Dermis blood vessel endothelial cell (primary cell): ENCODE measurements around the gene PDE6A. TPM values are rescaled to one million over a fixed set of nuclear protein-coding genes. Genes with fewer than 3 reads are reported as not detected.
"Not testable (repeated sequence)": the region's sequence is repeated elsewhere in the genome, so short reads cannot be mapped to it uniquely, and the experiment has no call there.

Source experiments
- DNase-seq: peaks from one replicate; pipeline ENCODE4 v3.0.0; 2010
- total RNA-seq: library from RNA; depleted of rRNA; stranded (reverse); fragments of >200 nt; gene quantifications from 2 replicates; pipeline ENCODE4 v1.2.3, GENCODE V29; 2014

PDE6A gene
- total RNA-seq, 1 donor from 2014 or later, result not detected

DNA sequence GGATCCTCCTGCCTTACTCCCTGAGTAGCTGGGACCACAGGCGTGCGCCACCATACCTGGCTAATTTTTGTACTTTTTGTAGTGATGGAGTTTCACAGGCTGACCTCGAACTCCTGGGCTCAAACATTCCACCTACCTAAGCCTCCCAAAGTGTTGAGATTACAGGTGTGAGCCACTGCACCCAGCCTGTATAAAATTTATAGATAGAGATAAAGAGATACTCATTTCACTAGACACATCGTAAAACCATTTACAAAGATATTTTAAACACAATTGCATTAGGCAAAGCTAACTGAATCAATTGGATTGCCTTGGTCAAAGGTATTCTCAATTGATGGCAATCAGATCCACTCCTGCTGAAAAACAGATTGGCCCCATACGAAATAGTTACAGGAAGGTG is 52.0 kb downstream of the PDE6A start:
- no peak for DNase-seq

DNA sequence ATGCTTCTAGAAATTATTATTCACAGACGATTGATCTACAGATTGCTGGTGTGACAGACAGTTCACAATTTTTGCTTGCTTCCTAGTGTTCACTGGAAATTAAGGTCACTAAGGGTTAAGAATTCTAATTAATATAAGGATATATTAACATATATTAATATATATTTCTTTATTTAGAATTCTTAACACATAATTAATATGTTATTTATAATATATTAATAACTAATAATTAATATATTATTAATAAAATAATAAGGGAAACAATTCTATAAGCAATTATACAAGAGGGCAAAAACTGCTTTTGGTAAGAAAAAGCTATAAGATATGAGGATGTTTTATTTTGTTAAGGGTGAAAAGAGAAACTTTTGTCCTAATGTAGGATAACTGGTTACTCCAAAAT is 56.3 kb downstream of the PDE6A start:
- no peak for DNase-seq

DNA sequence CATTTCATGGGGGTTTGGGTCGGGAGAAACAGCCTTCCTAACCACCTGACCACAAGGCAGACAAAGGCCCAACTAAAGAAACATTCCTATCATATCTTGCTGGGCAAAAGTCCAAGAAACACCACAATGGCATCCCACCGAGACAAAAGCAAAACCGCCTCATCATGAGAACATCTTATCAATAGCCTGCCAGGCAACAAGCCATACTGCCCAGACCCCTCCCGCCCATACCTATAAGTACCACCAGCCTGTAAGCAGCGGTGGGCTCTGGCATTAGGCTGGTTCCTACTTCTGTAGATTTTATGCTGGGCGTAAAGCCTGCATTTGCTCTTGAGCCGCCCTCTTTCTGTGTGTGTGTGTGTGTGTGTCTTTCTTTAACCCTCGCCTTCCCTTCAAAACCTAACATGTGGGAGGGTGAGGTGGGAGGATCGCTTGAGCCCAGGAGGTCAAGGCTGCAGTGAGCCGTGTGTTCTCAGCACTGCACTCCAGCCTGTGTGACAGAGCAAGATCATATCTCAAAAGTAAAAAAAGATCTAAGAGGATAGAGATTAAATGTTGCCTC is 56.9 kb downstream of the PDE6A start:
- DNase-seq, result peak; percentile 79

DNA sequence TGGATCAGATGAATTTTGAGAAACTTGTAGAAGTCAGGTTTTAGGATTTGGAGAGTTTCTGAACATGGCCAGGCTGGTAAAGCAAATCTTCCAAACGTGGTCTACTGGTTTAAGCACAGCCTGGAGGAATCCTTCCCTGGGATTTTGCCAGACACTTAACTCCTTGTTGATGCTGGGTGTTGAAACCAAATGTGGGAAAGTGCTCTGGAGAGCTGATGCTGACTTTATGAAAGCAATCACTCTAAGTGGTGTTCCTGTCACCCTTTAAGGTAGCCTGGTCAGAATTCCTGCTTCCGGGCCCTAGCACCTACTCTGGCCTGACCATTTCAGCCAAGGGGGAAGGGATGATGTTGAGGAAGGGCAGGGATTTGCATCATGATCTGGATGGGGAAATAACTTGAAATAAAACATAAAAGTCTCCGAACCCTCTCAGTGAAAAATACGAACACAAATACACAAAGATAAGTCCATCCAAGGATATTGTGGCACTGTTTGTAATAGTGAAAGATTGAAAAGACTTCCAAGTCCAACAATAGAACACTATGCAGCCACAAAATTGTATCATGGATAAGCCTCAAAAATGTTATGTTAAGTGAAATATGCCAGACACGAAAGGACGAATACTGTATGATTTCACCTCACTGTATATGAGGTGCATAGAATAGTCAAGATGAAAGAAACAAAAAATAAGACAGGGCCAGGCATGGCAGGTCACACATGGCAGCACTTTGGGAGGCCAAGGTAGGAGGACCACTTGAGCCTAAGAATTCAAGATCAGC is 57.7 kb downstream of the PDE6A start:
- DNase-seq, result no peak

DNA sequence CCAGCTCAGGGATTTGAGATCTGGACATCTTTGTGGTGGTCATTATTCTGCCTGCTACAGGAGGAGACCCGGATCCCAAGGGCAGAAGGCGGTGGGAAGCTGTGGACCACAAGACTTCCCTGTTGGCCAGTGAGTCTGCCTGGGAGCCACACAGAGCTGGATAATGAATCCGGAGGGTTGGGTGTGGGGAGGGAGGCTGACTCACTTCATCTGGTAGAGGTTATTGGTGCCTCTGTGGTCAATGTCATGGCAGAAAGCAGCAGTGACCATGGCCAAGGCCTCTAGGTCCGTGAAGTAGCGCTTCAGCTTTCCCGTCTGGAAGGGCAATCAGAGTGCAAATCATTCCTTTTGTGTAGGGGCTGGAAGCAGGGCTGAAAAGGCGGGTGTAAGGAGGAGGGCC is 58.5 kb downstream of the PDE6A start:
- no peak for DNase-seq

DNA sequence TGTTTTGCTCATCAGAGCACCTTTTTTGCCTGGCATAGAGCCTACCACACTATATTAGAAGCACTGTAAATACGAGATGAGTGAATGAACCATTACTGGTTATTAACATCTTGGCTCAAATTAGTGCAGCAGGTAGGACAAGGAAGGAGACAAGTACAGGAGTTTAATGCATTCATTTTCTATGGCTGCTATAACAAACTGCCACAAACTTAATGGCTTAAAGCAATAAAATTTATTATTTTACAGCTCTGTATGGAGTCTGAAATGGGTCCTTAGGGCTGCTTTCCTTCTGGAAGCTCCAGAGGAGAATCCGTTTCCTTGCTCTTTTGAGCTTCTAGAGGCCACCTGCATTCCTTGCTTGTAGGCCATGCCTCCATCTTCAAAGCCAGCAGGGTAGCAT is 59.1 kb downstream of the PDE6A start:
- no peak for DNase-seq

DNA sequence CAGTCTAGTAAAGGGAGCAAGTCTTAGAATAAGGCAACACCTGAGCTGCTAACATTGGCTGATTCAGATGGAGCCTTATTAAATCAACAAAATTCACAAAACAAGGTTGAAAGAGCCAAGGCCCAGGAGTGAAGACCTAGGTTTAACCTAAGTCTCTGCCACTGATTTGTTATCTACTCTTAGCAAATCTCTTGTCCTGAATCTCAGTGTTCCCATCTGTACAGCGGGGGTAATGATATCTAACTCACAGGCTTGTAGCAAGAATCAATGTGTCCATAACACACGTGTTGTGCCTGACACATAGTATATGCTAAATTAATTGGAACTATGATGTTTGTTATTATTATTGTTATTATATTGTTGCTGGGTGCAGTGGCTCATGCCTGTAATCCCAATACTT is 61.0 kb downstream of the PDE6A start:
- no peak for DNase-seq

DNA sequence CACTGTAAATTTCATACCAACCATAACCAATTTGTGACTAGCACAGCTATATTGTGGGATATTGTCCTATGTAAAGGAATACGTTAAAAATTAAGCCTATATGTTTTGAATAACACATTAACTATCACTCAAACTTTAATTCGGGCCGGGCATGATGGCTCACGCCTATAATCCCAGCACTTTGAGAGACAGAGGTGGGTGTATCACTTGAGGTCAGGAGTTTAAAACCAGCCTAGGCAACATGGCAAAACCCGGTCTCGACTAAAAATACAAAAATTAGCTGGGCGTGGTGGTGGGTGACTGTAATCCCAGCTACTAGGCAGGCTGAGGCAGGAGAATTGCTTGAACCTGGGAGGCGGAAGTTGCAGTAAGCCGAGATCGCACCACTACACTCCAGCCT is 62.0 kb downstream of the PDE6A start:
- not testable (repeated sequence) for DNase-seq

DNA sequence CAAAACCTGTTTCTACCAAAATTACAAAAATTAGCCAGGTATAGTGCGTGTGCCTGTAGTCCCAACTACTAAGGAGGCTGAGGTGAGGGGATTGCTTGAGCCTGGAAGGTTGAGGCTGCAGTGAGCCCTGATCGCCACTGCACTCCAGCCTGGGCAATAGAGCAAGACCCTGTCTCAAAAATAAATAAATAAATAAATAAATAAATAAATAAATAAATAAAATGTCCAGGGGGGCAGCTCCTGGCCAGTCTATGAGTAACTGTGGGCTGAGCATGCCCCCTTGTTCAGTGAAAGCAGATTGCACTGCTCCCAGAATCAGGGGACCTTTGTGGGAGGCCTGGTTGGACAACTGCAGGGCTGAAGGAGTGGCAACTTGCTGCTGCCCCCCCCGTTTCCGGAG is 62.7 kb downstream of the PDE6A start:
- no peak for DNase-seq

DNA sequence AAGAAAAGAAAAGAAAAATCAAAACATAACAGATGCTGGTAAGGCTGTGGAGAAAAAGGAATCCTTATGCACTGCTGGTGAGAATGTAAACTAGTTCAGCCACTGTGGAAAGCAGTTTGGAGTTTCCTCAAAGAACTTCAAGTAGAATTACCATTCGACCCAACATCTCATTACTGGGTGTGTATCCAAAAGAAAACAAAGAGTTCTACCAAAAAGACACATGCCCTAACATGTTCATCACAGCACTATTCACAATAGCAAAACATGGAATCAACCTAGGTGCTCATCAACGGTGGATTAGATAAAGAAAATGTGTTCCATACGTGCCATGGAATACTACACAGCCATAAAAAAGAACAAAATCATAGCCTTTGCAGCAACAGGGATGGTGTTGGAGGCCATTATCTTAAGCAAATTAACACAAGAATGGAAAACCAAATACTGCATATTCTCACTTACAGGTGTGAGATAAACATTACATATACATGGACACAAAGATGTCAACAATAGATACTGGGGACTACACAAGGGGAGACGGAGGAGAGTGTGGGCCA is 63.4 kb downstream of the PDE6A start:
- DNase-seq, result no peak

DNA sequence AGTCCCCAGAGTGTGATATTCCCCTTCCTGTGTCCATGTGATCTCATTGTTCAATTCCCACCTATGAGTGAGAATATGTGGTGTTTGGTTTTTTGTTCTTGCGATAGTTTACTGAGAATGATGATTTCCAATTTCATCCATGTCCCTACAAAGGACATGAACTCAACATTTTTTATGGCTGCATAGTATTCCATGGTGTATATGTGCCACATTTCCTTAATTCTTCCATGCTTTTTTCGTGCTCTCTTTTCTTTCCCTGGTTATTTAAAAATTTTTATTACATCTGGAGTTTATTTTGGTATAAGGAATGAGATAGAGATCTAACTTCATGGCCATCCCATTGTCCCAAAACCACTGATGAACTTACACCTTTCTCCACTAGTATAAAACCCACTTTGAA is 65.0 kb downstream of the PDE6A start:
- DNase-seq, result not testable (repeated sequence)

DNA sequence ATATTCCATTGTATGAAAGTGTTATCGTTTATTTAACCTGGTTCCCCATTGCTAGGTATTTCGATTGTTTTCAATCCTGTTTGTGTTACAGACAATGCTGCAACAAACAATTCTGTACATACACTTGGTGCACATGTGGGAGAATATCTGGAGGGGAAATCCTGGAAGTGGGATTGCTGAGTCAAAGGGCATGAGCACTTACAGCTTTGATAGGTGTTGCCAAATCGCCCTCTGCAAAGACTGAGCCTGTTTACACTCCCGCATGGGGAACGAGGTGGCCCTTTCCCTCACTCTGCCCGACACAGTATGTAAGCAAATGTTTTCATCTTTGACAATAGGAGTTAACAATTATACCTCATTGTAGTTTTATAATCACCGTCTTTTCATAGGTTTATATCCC is 66.2 kb downstream of the PDE6A start:
- DNase-seq, result peak; percentile 88

DNA sequence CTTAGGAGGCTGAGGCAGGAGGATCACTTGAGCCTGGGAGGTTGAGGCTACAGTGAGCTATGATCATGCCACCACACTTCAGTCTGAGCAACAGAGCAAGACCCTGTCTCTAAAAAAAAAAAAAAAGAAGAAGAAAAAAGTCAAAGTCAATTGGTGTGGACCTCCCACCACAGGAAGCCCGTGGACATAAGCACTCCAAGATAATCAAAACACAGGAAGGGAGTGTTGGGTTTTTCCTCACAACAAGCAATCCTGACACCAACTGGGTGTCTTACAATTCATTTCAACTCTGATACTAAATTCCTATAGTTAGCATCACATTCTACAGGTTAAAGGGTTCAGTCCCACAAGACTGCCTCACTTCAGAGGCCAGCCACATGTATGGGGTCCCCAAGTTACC is 70.7 kb downstream of the PDE6A start:
- peak; percentile 53 for DNase-seq

DNA sequence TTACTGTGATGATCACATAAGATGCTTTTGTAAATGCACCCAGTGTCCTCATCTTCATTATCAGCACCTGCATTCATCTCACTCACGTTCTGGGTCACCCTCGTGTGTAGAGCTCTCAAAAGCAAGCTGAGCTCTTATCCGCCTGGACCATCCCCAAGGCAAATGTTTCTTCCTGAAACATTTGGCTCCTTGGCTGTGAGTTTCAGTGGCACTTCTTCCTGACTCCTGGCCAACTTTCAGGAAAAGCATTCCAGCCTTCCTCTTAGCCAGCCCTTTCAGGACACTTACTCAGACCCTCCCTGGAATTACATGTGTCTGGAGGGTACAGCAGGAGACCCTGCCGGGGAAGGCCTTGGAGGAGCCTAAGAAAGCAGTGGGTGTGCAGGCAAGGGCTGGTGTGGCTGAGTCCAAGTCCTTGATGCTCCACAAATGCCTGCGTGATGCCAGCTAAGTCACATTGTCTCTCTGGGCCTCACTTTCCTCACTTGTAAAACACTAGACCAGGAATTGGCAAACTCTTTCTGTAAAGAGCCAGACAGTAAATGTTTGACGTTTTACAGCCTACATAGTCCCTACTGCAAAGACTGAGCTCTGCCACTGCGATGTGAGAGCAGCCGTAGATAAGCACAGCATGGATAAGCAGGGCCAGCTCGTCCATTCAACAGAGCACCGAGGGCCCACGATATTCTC is 72.1 kb downstream of the PDE6A start:
- no peak for DNase-seq

DNA sequence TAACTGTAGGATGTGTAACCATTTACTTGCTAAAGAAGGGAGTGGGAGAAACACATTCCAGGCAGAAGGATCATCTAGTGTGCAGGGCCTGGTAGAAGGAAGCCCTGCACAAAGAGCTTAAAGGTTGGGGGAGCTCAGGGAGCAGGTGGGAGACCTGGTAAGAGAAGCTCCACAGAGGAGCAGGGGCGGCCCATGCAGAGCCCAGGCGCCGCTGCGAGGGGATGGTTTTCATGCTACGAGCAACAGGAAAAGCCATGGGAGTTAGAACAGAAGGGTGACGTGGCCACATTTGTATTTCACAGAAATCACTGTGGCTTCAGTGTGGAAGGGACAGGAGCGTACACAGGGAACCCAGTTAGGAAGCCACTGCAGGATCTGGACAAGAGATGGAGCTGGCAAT is 73.1 kb downstream of the PDE6A start:
- no peak for DNase-seq

DNA sequence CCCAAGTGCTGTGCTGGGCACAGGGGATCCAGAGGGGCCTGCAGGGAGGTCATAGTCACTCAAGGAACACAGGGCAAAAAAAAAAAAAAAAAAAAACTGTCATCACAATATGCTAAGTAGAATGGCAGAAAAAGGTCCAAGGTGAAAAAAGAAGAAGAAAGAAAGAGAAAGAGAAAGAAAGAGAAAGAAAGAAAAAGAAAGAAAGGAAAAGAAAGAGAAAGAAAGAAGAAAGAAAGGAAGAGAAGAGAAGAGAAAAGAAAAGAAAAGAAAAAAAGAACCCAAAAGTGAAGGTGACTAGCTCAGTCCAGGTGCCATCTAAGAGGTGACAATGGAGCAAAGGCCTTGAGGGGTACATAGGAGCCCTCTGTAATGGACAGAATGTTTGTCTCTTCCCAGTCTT is 73.9 kb downstream of the PDE6A start:
- DNase-seq, result no peak

DNA sequence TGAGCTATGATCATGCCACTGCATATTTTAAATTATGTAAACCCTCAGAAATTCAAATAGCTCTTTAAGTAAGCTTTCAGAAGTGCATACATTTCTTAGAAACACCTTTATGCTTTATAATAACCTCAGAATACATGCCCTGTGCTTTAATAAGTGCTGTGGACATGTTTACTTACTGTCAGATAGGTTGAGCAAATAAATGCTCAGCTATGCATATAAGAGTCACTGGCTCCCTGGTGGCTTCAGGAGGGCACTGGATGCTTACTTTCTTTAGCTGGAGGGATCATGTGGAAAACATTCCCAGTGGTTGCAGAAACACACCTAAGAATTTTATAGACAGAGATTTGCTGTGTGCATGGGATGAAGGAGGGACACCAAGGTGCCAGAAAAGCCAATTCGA is 74.4 kb downstream of the PDE6A start:
- no peak for DNase-seq

DNA sequence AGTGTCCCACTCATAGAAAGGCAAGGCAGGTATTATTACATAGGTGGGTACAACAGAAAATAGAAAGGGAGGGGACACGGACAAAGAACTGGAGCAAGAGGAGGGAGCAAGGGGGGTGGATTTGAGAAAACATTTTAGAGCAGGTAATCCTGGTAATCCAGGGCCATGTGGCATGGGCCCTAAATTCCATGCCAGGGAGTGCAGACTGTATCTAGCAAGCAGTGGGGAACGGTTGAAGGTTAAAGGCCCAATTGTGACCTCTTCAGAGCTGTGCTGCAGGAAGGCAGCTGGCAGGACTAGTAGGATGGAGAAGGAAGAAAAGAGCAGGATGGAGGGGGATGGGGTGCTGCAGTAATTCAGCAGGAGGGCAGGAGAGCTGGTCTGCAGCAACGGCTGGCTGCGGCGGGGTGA is 75.2 kb downstream of the PDE6A start:
- no peak for DNase-seq

DNA sequence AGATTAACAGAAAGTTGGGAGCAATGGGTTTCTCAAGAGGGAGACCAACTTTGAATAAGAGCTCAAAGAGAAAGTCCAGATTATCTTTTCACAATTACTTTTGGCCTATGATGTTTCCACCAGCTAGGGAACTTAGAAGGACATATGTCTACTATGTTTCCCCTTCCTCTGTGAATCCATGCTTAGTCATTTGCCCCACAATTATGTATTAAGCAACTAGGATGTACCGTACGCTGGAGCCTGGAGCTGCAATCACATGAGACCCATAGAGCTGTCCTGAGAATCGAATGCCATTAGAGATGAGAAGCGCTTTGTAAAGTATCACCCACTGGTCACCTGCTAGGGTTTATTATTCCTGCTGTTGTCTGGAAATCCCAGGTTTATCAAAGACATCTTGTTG is 78.8 kb downstream of the PDE6A start:
- DNase-seq, result no peak

DNA sequence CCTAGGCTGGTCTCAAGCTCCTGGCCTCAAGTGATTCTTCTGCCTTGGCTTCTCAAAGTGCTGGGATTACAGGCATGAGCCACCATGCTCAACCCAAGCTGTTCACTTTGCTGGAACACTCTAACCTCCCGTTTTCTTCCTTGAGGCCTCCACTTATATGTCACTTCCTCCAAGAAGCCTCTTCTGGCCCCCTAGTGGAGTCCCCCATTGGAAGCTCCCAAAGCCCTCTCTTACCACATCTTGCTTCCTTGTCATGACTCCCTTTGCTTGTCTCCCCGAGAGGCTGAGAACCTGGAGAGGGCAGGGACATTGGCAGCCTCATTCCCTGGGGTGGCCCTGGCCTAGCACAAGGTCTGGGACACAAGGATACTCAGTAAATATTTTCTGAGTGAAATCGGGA is 80.8 kb downstream of the PDE6A start:
- DNase-seq, result no peak

DNA sequence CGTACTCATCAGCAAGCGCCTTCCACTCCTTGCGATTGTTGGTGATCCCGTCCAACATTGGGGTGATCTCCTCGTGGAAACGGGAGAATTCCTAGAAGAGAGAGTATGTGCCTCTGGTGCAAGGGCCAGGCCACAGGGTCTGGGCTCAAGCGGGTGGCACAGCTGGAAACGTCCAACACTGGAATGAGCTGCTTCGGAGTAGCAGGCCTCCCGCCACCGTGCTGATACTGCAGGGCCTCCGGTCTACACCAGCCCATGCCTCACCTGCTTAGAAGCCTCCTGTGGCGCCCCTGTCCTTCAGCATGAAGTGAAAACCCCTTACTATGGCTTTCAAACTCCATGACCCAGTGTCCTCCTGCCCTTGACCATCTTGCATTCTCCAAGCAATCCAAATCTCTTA is 81.4 kb downstream of the PDE6A start:
- no peak for DNase-seq

DNA sequence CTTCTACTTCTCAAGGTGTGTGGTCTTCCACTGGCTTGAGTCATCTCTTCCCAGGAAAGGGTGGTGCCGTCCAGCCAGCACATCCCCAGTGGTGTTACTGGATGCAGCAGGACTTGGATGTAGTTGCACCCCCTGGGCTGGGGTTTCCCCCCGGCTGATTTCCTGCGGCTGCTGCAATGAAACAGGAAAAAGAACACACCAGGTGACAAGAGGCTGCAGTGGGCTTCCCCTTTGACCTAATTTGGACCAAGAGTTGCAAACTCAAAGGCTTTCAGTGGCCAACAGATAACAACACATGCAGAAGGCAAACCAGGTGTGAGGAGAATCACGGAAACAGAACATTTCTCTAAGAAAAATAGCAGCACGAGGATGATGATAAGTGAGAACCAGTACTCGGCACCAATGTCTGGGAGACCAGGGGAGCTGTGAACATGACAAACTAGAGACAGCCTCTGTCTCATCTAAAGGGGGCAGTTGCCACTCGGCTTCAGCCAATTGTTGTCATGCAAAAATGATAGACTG is 83.7 kb downstream of the PDE6A start:
- peak; percentile 41 for DNase-seq

DNA sequence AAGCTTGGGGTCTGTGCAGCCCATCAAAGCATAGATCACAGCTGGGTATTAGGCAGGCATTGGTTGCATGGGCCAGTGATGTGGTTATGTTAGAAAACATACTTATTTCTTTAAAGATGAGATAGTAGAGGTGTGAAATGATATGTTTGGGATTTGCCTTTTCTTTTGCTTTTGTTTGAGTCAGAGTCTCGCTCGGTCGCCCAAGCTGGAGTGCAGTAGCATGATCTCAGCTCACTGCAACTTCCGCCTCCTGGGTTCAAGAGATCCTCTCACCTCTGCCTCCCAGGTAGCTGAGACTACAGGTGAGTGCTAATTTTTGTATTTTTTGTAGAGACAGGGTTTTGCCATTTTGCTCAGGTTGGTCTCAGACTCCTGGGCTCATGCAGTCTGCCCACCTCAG is 84.8 kb downstream of the PDE6A start:
- DNase-seq, result no peak

DNA sequence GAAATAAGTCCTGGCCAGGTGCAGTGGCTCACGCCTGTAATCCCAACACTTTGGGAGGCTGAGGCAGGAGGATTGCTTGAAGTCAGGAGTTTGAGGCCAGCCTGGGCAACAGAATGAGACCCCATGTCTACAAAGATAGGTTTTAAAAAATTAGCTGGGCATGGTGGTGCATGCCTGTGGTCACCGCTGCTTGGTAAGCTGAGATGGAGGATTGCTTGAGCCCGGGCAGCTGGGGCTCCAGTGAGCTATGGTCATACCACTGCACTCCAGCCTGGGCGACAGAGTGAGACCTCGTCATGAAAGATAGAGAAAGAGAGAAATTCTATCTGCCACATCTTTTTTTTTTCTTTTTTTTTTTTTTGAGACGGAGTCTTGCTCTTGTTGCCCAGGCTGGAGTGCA is 86.1 kb downstream of the PDE6A start:
- not testable (repeated sequence) for DNase-seq
